ENCODE results near the gene STK38L. TPM values are rescaled to one million over a fixed set of nuclear protein-coding genes. Genes with fewer than 3 reads are reported as not detected.

Gene STK38L
- total and polyA plus RNA-seq, 2 of the 4 experiments (the other 2 are of a cell fraction) = 5.1 to 7.2 TPM

GRCh38 chr12:27208414-27208750, 35.7 kb upstream of the STK38L start:
- H2BK5ac ChIP-seq (ENCODE audit: low read depth, low read length, poor library complexity, severe bottlenecking) = no peak overlapping the region
- no CpG with 5 or more reads among the region's 2 CpGs for WGBS, 2 experiments (ENCODE audit: extremely low coverage in 2 of 2, insufficient read length in 1 of 2)
- H2BK20ac ChIP-seq (ENCODE audit: low read depth, low read length) = no peak overlapping the region
- no peak overlapping the region for H2BK15ac ChIP-seq (ENCODE audit: low read depth, low read length)
- no peak overlapping the region for H3K56ac ChIP-seq (ENCODE audit: extremely low read depth, insufficient read depth, low read length)
- H3K9me1 ChIP-seq (ENCODE audit: insufficient read depth, low read length) = no peaks in the 10 kb centered on the region
- H3K4ac ChIP-seq (ENCODE audit: low read depth, low read length) = no peak overlapping the region
- H3K27ac ChIP-seq (ENCODE audit: insufficient read depth, low read length) = no peak overlapping the region
- H3K18ac ChIP-seq (ENCODE audit: low read depth, low read length) = no peak overlapping the region
- DNase-seq (no peak), ATAC-seq (ENCODE audit: low read depth) (no peak)
- dilution Hi-C loops (cut with HindIII; ENCODE audit: low sequenced_read_pairs, unreplicated experiment) (no loop called here), intact Hi-C loops (cut with micrococcal nuclease) (no loop called here), in situ Hi-C loops (cut with MboI; ENCODE audit: low sequenced_read_pairs) (no loop called here)
- H3K4me2 ChIP-seq (ENCODE audit: low read depth, low read length) = no peak overlapping the region
- no peak overlapping the region for H2AK5ac ChIP-seq (ENCODE audit: low read depth, low read length)
- TF ChIP-seq CTCF (conservative IDR thresholded peaks at IDR 0.05; ENCODE audit: low read depth, low read length) (no peak), RCOR1 (IDR thresholded peaks at IDR 0.05; ENCODE audit: insufficient replicate concordance, low read length) (no peak), BHLHE40 (IDR thresholded peaks at IDR 0.05; ENCODE audit: low read depth, low read length) (no peak), FOS (IDR thresholded peaks at IDR 0.05; ENCODE audit: low read depth, low read length) (no peak), NFE2L2 (IDR thresholded peaks at IDR 0.05; ENCODE audit: low read depth, low read length) (no peak), CHD1 (IDR thresholded peaks at IDR 0.05; ENCODE audit: low read depth, low read length) (no peak), RAD21 (IDR thresholded peaks at IDR 0.05; ENCODE audit: low read length) (no peak), MAZ (IDR thresholded peaks at IDR 0.05; ENCODE audit: borderline replicate concordance, low read depth, low read length) (no peak), CEBPB (IDR thresholded peaks at IDR 0.05; ENCODE audit: low read depth, low read length) (no peak), SMC3 (IDR thresholded peaks at IDR 0.05; ENCODE audit: low read depth, low read length) (no peak)
- H4K5ac ChIP-seq (ENCODE audit: low read depth, low read length) = no peak overlapping the region
- H3K9me3 ChIP-seq (ENCODE audit: control insufficient read depth, insufficient read depth, low read length) = no peaks in the 10 kb centered on the region
- CTCF ChIA-PET = no interaction called here
- H3K4me1 ChIP-seq (ENCODE audit: control insufficient read depth, insufficient read depth, low read length) = no peaks in the 10 kb centered on the region
- no peak overlapping the region for H2AK9ac ChIP-seq (replicated peaks; ENCODE audit: low read depth, low read length, poor library complexity)
- no peak overlapping the region for H2AFZ ChIP-seq (replicated peaks; ENCODE audit: low read length, poor library complexity)
- no peaks in the 10 kb centered on the region for H3K27me3 ChIP-seq (ENCODE audit: control insufficient read depth, insufficient read depth, low read length)
- no peak overlapping the region for H4K91ac ChIP-seq (ENCODE audit: insufficient read depth, low read depth, low read length)
- H2BK120ac ChIP-seq (ENCODE audit: low read depth, low read length) = no peak overlapping the region
- H3K14ac ChIP-seq (replicated peaks; ENCODE audit: low read depth, low read length) = no peak overlapping the region
- no peak overlapping the region for H3K9ac ChIP-seq (ENCODE audit: low read depth, low read length)
- POLR2A ChIA-PET (ENCODE audit: unreplicated experiment) = no interaction called here
- H3K23ac ChIP-seq (ENCODE audit: low read depth, low read length) = no peak overlapping the region
- no peak overlapping the region for H4K8ac ChIP-seq (ENCODE audit: low read depth in 2 of 2, low read length in 2 of 2)
- no TSS peak for BruUV-seq (replicated peaks)
- H3K36me3 ChIP-seq (ENCODE audit: control insufficient read depth, insufficient read depth, low read length) = no peaks in the 10 kb centered on the region
- no peaks in the 10 kb centered on the region for H4K20me1 ChIP-seq (ENCODE audit: insufficient read depth, low read length)
- no peak overlapping the region for H3K4me3 ChIP-seq (ENCODE audit: insufficient read depth, low read depth, low read length)
- no peaks in the 10 kb centered on the region for H3K79me1 ChIP-seq (ENCODE audit: low read depth in 1 of 2, low read length in 2 of 2)

Measured in IMR-90 (cell line).